Upper lobe of left lung (tissue), 6 donors: Measurements from ENCODE around the gene MTMR1. TPM values are rescaled to one million over a fixed set of nuclear protein-coding genes. Genes with fewer than 3 reads are reported as not detected.

Source experiments
- ATAC-seq, 2 donors: fragments of 200-7000 bp; cut with Tn5 transposase; one replicate each; pipeline ENCODE4 v1.9.1; 2022; ENCODE audit warnings: mild to moderate bottlenecking in 2 of 2, moderate library complexity in 2 of 2; ENCODE audit not compliant: low FRiP score in 2 of 2
- DNase-seq, 2 donors: peaks; one replicate each; pipeline ENCODE4 v3.0.0-alpha.2; 2019 to 2020
- H3K27ac ChIP-seq, 4 donors: fragments of 200-600 bp; sonication (generic); one replicate each; pipeline ENCODE4 v1.5.1; 2016 to 2019
- H3K27me3 ChIP-seq, 4 donors: fragments of 200-600 bp; sonication (generic); one replicate each; pipeline ENCODE4 v1.5.1; 2017 to 2019
- H3K36me3 ChIP-seq, 4 donors: fragments of 200-600 bp; sonication (generic); one replicate each; pipeline ENCODE4 v1.5.1; 2016 to 2019
- H3K4me1 ChIP-seq, 4 donors: fragments of 200-600 bp; sonication (generic); one replicate each; pipeline ENCODE4 v1.5.1; 2018 to 2019
- H3K4me3 ChIP-seq, 4 donors: fragments of 200-600 bp; sonication (generic); one replicate each; pipeline ENCODE4 v1.5.1; 2017 to 2019; ENCODE audit warnings: mild to moderate bottlenecking in 2 of 4, moderate library complexity in 1 of 4
- H3K9me3 ChIP-seq, 4 donors: fragments of 200-600 bp; sonication (generic); one replicate each; pipeline ENCODE4 v1.5.1; 2018 to 2019
- CTCF ChIP-seq, 6 experiments: fragments of 450-650 bp in 4 of 6; fragments of 200-600 bp in 2 of 6; sonication (generic) in 2 of 6; IDR thresholded peaks; one replicate each; pipeline ENCODE4 v1.5.1; 2016 to 2019; ENCODE audit warnings: antibody characterized with exemption in 6 of 6
- EP300 ChIP-seq, 4 donors: sonication (generic); formaldehyde crosslinking; IDR thresholded peaks; one replicate each; pipeline ENCODE4 v1.5.1; 2017; ENCODE audit warnings: antibody characterized with exemption in 4 of 4, control low read depth in 2 of 4
- POLR2A ChIP-seq, 4 donors: fragments of 450-650 bp; IDR thresholded peaks; one replicate each; pipeline ENCODE4 v1.5.1; 2016 to 2017; ENCODE audit warnings: antibody characterized with exemption in 4 of 4, mild to moderate bottlenecking in 2 of 4
- POLR2AphosphoS5 ChIP-seq, 2 donors: sonication (generic); formaldehyde crosslinking; IDR thresholded peaks; one replicate each; pipeline ENCODE4 v1.5.1; 2017; ENCODE audit warnings: antibody characterized with exemption in 2 of 2
- WGBS, 2 donors: methylation state at CpG; one replicate each; pipeline ENCODE4 v1.1.5; 2017 to 2018; 5-methylcytosine and 5-hydroxymethylcytosine counted together
- total RNA-seq, 6 donors: library from RNA; depleted of rRNA in 4 of 6; stranded (reverse); fragments of >200 nt in 4 of 6; gene quantifications; one replicate each; pipeline versions ENCODE4 v1.1.0 to v1.2.1, GENCODE V29; 2016 to 2021
- donor health status: DM: no; HTN: no; CAD: no; lungs with moderate emphysema.
- donor health status: DM: no; HTN: yes; CAD: no; lungs with severe emphysema.

Gene MTMR1
- total RNA-seq, 6 donors from 2014 or later, result 10.9 to 24.6 (median 20.8) TPM

DNA sequence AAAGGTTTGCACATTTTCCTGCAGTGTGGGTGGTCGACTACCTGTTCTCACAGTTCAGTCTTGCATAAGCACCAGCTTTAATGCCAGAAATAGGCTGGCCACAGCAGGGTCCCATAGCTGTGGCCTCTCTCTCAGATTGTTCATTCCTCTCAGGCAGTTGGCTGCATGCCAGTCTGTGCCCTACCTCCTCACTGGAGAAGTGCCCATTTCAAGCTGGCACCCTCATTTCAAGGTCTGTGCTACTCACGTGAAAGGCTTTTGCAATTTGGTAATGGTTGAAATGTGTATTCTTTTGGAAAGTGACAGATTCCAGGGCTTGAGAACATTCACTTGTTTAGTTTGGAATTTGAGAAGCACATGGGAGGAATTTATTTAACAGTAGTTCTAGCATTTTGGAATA lies 28.9 kb upstream of the MTMR1 start:
- TF ChIP-seq POLR2AphosphoS5 (IDR thresholded peaks at IDR 0.05) (no peak), CTCF (IDR thresholded peaks at IDR 0.05) (no peak), POLR2A (IDR thresholded peaks at IDR 0.05) (no peak), EP300 (IDR thresholded peaks at IDR 0.05) (no peak)
- WGBS, 2 donors, result 21 to 27% methylated on average over 2 of the region's 2 CpGs
- no peak overlapping the region for H3K4me3 ChIP-seq
- DNase-seq (peak in 1 of 2 donors; percentile 59), ATAC-seq (peak in 1 of 2 donors; percentile 51)
- H3K9me3 ChIP-seq, result no peaks in the 10 kb centered on the region
- no peaks in the 10 kb centered on the region for H3K27me3 ChIP-seq
- no peaks in the 10 kb centered on the region for H3K4me1 ChIP-seq
- no peak overlapping the region for H3K27ac ChIP-seq
- peaks cover 0 to 23% (median 2%) of the 10 kb centered on the region in 4 donors for H3K36me3 ChIP-seq

DNA sequence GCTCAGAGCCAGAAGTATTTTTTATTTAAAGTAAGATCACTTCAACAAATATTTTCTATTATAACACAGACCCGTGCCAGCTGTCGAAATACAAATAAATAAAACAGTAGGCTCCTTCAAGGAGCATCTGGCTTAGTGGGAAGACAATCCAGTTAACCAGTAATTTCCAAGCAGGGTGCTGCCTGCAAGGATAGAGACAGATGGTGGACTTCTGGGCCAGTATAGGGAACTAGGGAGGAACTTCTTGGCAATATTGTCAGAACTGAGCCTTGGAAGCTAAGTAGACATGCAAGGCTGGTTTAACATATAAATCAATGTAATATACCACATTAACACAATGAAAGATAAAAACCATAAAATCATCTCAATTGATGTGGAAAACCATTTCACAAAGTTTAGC lies 17.0 kb upstream of the MTMR1 start:
- TF ChIP-seq EP300 (IDR thresholded peaks at IDR 0.05) (no peak), POLR2A (IDR thresholded peaks at IDR 0.05) (no peak), CTCF (IDR thresholded peaks at IDR 0.05) (no peak), POLR2AphosphoS5 (IDR thresholded peaks at IDR 0.05) (no peak)
- ATAC-seq (no peak), DNase-seq (no peak)
- Histone ChIP-seq H3K4me3 (no peak overlapping the region), H3K27ac (no peak overlapping the region), H3K27me3 (no peaks in the 10 kb centered on the region), H3K4me1 (no peaks in the 10 kb centered on the region), H3K36me3 (peaks cover 0 to 4% (median 0%) of the 10 kb centered on the region in 4 donors), H3K9me3 (no peaks in the 10 kb centered on the region)
- 46 to 51% methylated on average over 2 of the region's 2 CpGs for WGBS, 2 donors

DNA sequence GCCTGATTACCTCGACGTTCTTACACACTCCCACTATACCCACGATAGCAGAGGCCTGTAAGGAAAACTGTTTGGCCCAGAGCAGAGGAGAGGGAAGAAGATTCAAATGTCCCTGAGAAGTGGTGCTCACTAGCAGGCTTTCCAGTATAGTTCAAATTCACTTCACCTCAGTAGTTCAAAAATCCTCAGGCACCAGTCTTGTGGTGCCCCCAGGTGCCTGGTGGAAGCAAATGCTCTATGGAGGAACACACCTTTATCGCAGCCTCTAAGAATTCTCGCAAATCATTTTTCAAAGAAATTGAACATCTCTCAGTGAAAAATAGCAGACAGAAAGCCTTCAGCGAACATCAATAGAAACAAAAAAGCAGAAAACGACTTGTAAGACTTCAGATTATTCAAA lies 12.2 kb upstream of the MTMR1 start:
- 56 to 61% methylated on average over 7 of the region's 7 CpGs for WGBS, 2 donors
- no peaks in the 10 kb centered on the region for H3K27me3 ChIP-seq
- H3K4me3 ChIP-seq, result no peak overlapping the region
- TF ChIP-seq CTCF (IDR thresholded peaks at IDR 0.05) (peak in 3 of 6 experiments; percentile 13 to 15 (median 14)), POLR2AphosphoS5 (IDR thresholded peaks at IDR 0.05) (no peak)
- DNase-seq, result no peak
- no peak for ATAC-seq
- no peaks in the 10 kb centered on the region for H3K4me1 ChIP-seq
- H3K27ac ChIP-seq, result no peak overlapping the region
- H3K36me3 ChIP-seq, result no peaks in the 10 kb centered on the region
- H3K9me3 ChIP-seq, result no peaks in the 10 kb centered on the region

DNA sequence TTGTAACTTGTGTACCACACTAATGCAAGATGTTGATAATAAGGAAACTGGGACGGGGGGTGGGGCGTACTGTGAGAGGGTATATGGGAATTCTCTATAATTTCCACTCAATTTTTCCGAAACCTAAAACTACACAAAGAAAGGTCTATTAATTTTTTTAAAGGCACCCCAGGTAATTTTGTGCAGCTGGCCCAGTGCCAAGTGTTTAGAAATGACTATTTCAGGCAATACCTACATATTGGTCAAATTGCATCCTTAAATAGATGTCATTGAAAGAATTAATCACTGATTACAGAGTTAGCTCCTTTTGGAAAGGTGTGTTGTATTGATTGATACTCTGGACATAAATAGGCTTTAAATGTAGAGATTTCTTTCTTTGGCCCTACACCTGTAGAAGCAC lies 10.1 kb upstream of the MTMR1 start:
- WGBS, 2 donors, result 90 to 97% methylated on average over 3 of the region's 3 CpGs
- no peaks in the 10 kb centered on the region for H3K27me3 ChIP-seq
- ATAC-seq, result no peak

More for the DNA sequence above, 10.1 kb upstream of the MTMR1 start:
- TF ChIP-seq POLR2A (IDR thresholded peaks at IDR 0.05) (no peak), CTCF (IDR thresholded peaks at IDR 0.05) (no peak), EP300 (IDR thresholded peaks at IDR 0.05) (no peak), POLR2AphosphoS5 (IDR thresholded peaks at IDR 0.05) (no peak)
- no peaks in the 10 kb centered on the region for H3K36me3 ChIP-seq
- H3K9me3 ChIP-seq, result no peaks in the 10 kb centered on the region
- DNase-seq, result no peak
- no peak overlapping the region for H3K4me3 ChIP-seq
- no peak overlapping the region for H3K27ac ChIP-seq
- H3K4me1 ChIP-seq, result no peaks in the 10 kb centered on the region
